Measurements from ENCODE around the gene TMEM219.

GRCh38 chr16:30003670-30004423 is 42.0 kb downstream of the TMEM219 start:
- TF ChIP-seq POLR2A (IDR thresholded peaks at IDR 0.05) (no peak), CTCF (IDR thresholded peaks at IDR 0.05) (no peak)
